HCT116 (cell line): ENCODE measurements around the gene IGF2BP1. TPM values are rescaled to one million over a fixed set of nuclear protein-coding genes. Genes with fewer than 3 reads are reported as not detected.

Experiments used
- ATAC-seq: fragments of 200-7000 bp; cut with Tn5 transposase; 2 replicates; pipeline ENCODE4 v1.9.1; 2020; ENCODE audit warnings: mild to moderate bottlenecking, moderate library complexity
- BruUV-seq: library from RNA; stranded (reverse); fragments of 400-500 nt; replicated peaks from 2 replicates; lab custom pipeline; 2021; lab: Mats Ljungman, UMichigan
- CTCF ChIA-PET: fragments of 300-600 bp; sonication (Branson Sonifier 250); formaldehyde crosslinking; loops from one replicate; lab custom pipeline; 2021; ENCODE audit warnings: antibody characterized with exemption; lab: Charles Lee
- POLR2A ChIA-PET: fragments of 300-600, 350-600 bp; sonication (Branson Sonifier 250); formaldehyde crosslinking; loops from one replicate; lab custom pipeline; 2021; ENCODE audit warnings: antibody characterized with exemption; lab: Charles Lee
- RAD21 ChIA-PET, 2 experiments: fragments of 300-600 bp; sonication (Branson Sonifier 250); formaldehyde crosslinking; loops; one replicate each; lab custom pipeline; 2023; ENCODE audit warnings: low total read pairs in 2 of 2; ENCODE audit not compliant: uncharacterized antibody in 2 of 2, unreplicated experiment in 2 of 2, low non-redundant PET in 1 of 2; lab: Charles Lee
- DNase-seq: peaks from one replicate; pipeline ENCODE4 v3.0.0-alpha.2; 2010; ENCODE audit warnings: low read depth, low spot score
- H2AFZ ChIP-seq: fragments of 200-600 bp; shearing (Covaris generic), sonication (generic); 2 replicates; pipeline ENCODE4 v1.6.1; 2017; ENCODE audit warnings: low read depth, mixed run types, mixed read lengths, antibody characterized with exemption, low read length; ENCODE audit not compliant: poor library complexity, severe bottlenecking
- H3K27ac ChIP-seq: 2 replicates; pipeline ENCODE4 v1.5.1; 2012; ENCODE audit warnings: low read depth, low read length
- H3K27me3 ChIP-seq: fragments of 200-600 bp; sonication (generic); 2 replicates; pipeline ENCODE4 v1.6.1; 2016; ENCODE audit warnings: mixed run types, low read length, mixed read lengths; ENCODE audit not compliant: insufficient read depth
- H3K36me3 ChIP-seq, 2 experiments: fragments of 200-500 bp in 1 of 2; fragments of 200-600 bp in 1 of 2; sonication (Bioruptor generic) in 1 of 2; sonication (generic) in 1 of 2; 2 replicates each; pipeline versions ENCODE4 v1.5.1 to v1.6.1; 2014 to 2016; ENCODE audit warnings: low read length in 2 of 2, inconsistent platforms in 1 of 2, mixed read lengths in 1 of 2, mixed run types in 1 of 2; ENCODE audit not compliant: insufficient read depth in 2 of 2, control insufficient read depth in 1 of 2
- H3K4me1 ChIP-seq, 2 experiments: fragments of 200-600 bp in 1 of 2; sonication (generic) in 1 of 2; 2 replicates each; pipeline versions ENCODE4 v1.5.1 to v1.6.1; 2012 to 2017; ENCODE audit warnings: low read length in 2 of 2, inconsistent platforms in 1 of 2, mild to moderate bottlenecking in 1 of 2, mixed read lengths in 1 of 2, mixed run types in 1 of 2, moderate library complexity in 1 of 2; ENCODE audit not compliant: insufficient read depth in 2 of 2, control insufficient read depth in 1 of 2
- H3K4me2 ChIP-seq: fragments of 200-600 bp; sonication (generic); 2 replicates; pipeline ENCODE4 v1.6.1; 2017; ENCODE audit warnings: mixed run types, low read length, mixed read lengths
- H3K4me3 ChIP-seq, 2 experiments: fragments of 200-600 bp in 1 of 2; sonication (generic) in 1 of 2; replicated peaks in 1 of 2; 2 replicates each; pipeline ENCODE4 v1.5.1; 2011 to 2016; ENCODE audit warnings: low read length in 2 of 2, control low read depth in 1 of 2, low read depth in 1 of 2, mild to moderate bottlenecking in 1 of 2, mixed read lengths in 1 of 2, mixed run types in 1 of 2
- H3K79me2 ChIP-seq: fragments of 200-600 bp; sonication (generic); 2 replicates; pipeline ENCODE4 v1.6.1; 2017; ENCODE audit warnings: mild to moderate bottlenecking, mixed run types, low read length, moderate library complexity, mixed read lengths; ENCODE audit not compliant: insufficient read depth
- H3K9ac ChIP-seq: fragments of 200-600 bp; sonication (generic); 2 replicates; pipeline ENCODE4 v1.6.1; 2016; ENCODE audit warnings: low read length, mixed read lengths
- H3K9me2 ChIP-seq: fragments of 200-600 bp; sonication (generic), shearing (Covaris generic); 2 replicates; pipeline ENCODE4 v1.6.1; 2017; ENCODE audit warnings: mixed run types, mild to moderate bottlenecking, moderate library complexity; ENCODE audit not compliant: insufficient read depth
- H3K9me3 ChIP-seq, 2 experiments: fragments of 200-500 bp in 1 of 2; fragments of 200-600 bp in 1 of 2; sonication (Bioruptor generic) in 1 of 2; sonication (generic) in 1 of 2; 2 replicates each; pipeline ENCODE4 v1.6.1; 2014 to 2017; ENCODE audit warnings: low read length in 2 of 2, mixed read lengths in 2 of 2, inconsistent platforms in 1 of 2, low read depth in 1 of 2, mild to moderate bottlenecking in 1 of 2, mixed run types in 1 of 2, moderate library complexity in 1 of 2; ENCODE audit not compliant: control insufficient read depth in 1 of 2, insufficient read depth in 1 of 2
- H4K20me1 ChIP-seq: fragments of 200-600 bp; sonication (generic), shearing (Covaris generic); 2 replicates; pipeline ENCODE4 v1.6.1; 2017; ENCODE audit warnings: mixed run types, mild to moderate bottlenecking, moderate library complexity; ENCODE audit not compliant: insufficient read depth
- CBX3 ChIP-seq: IDR thresholded peaks from 2 replicates; pipeline ENCODE4 v1.6.1; 2012; ENCODE audit warnings: low read depth
- CEBPB ChIP-seq: IDR thresholded peaks from 2 replicates; pipeline ENCODE4 v1.6.1; 2012; ENCODE audit warnings: low read depth
- JUND ChIP-seq: IDR thresholded peaks from 2 replicates; pipeline ENCODE4 v1.6.1; 2012
- SRF ChIP-seq: IDR thresholded peaks from 2 replicates; pipeline ENCODE4 v1.6.1; 2012; ENCODE audit warnings: low read depth
- intact Hi-C: fragments of 100-400 bp; cut with micrococcal nuclease; formaldehyde crosslinking; loops from 2 replicates; pipeline ENCODE4 v1.10.0; 2022
- total RNA-seq: library from RNA; stranded (reverse); gene quantifications from one replicate; pipeline ENCODE4 v1.2.1, GENCODE V29; 2021; ENCODE audit not compliant: unreplicated experiment

IGF2BP1 gene
- total RNA-seq, 1 experiment from 2014 or later, result 0.91 TPM

- POLR2A ChIA-PET, result no interaction called here
- Histone ChIP-seq H3K9me3 (no peaks in the 10 kb centered on the region), H3K9ac (no peak overlapping the region), H3K27me3 (no peaks in the 10 kb centered on the region; the same call in 1 of the 2 replicates), H3K4me1 (peaks cover 13 to 35% of the 10 kb centered on the region in 2 experiments), H3K4me3 (no peak overlapping the region), H2AFZ (no peak overlapping the region), H3K4me2 (no peak overlapping the region), H3K27ac (no peak overlapping the region), H4K20me1 (no peaks in the 10 kb centered on the region), H3K9me2 (no peaks in the 10 kb centered on the region), H3K36me3 (no peaks in the 10 kb centered on the region), H3K79me2 (no peaks in the 10 kb centered on the region)
- CTCF ChIA-PET, result interaction anchor here (2.3 kb wide), 1 partner anchor 14 kb away, joined by 10 read pairs; no protein-coding TSS in a partner anchor
- ATAC-seq (no peak), DNase-seq (no peak)
- RAD21 ChIA-PET, result no interaction called here
- intact Hi-C loops, result no loop called here
- BruUV-seq, result no TSS peak
- no peak for TF ChIP-seq SRF
Measured at GRCh38 chr17:49018748-49019147, 21.6 kb downstream of the IGF2BP1 start.

- no peaks in the 10 kb centered on the region; the same call in 1 of the 2 replicates for H3K27me3 ChIP-seq
- no peak for ATAC-seq
- peaks cover 12 to 22% of the 10 kb centered on the region in 2 experiments for H3K4me1 ChIP-seq
- H3K9ac ChIP-seq, result no peak overlapping the region
- no peaks in the 10 kb centered on the region for H3K9me2 ChIP-seq
- ChIA-PET RAD21 (no interaction called here), POLR2A (interaction anchor here (0.7 kb wide), 1 partner anchor 70 kb away, joined by 3 read pairs; no protein-coding TSS in a partner anchor), CTCF (interaction anchor here (2.3 kb wide), 1 partner anchor 12 kb away, joined by 10 read pairs; no protein-coding TSS in a partner anchor)
- no peak for DNase-seq
- no peaks in the 10 kb centered on the region for H3K9me3 ChIP-seq
- H3K4me2 ChIP-seq, result no peak overlapping the region
- H3K79me2 ChIP-seq, result no peaks in the 10 kb centered on the region
- no TSS peak for BruUV-seq
- TF ChIP-seq CEBPB, result no peak
- no peak for TF ChIP-seq JUND
- TF ChIP-seq CBX3, result no peak
- H3K4me3 ChIP-seq, result no peak overlapping the region
- intact Hi-C loops, result no loop called here
- H4K20me1 ChIP-seq, result no peaks in the 10 kb centered on the region
- H3K36me3 ChIP-seq, result no peaks in the 10 kb centered on the region
- no peak overlapping the region for H2AFZ ChIP-seq
- H3K27ac ChIP-seq, result no peak overlapping the region
Measured at GRCh38 chr17:49020609-49021008, 23.4 kb downstream of the IGF2BP1 start.
